Middle frontal gyrus (tissue), 1 donor: Measurements from ENCODE around the gene ENHO.

Experiments
- DNase-seq: peaks from one replicate; pipeline ENCODE4 v3.0.0-alpha.2; 2015; ENCODE audit warnings: low spot score; ENCODE audit errors: extremely low spot score

ENHO gene

DNA sequence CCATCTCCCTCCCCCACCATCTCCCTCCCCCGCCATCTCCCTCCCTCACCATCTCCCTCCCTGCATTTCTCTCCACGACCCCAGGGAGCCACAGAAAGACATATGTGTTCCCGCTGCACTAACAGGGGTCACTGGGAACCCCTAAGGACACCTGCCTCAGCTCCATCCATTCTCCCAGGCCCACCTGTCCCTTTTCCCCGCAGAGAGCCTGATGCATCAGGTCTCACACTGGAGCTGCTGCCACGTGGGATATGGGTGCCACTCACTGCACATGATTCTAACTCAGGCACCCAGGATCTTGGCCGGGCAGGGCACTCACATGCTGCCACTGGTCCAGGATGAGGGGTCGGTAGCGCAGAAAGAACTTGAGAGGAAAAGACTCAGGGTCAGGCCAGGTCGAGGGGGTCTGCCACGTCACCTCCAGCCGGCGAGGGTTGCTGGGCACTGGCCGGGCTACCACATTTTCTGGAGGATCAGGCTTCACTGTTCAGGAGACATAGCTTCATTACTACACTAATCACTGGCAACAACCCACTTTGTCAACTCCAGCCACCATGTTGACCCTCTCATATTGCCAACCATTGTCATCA, 33.2 kb upstream of the ENHO start:
- DNase-seq, result no peak

DNA sequence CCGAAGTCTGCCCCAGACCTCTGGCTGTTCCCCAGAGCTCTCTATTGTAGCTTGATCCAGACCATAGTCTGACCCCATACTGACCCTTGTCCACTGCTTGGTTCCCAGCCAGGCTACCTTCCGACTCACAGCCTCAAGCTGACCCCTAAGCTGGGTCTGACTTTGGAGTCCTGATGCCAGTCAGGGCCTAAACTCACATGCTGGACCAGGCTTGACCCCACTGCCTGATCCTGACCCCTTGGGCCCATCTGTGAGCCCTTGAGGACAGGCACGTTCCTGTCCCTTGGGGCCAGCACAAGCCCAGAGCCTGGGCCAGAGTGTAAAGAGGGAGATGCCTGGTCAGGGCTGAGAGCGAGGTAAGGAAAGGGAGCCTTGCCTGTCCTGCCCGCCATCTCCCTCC, 32.7 kb upstream of the ENHO start:
- DNase-seq, result no peak

- DNase-seq, result no peak
Observed at GRCh38 chr9:34555002-34555348, 32.2 kb upstream of the ENHO start.

GRCh38 chr9:34554211-34555001, 31.6 kb upstream of the ENHO start:
- DNase-seq, result no peak

GRCh38 chr9:34553511-34554021, 30.8 kb upstream of the ENHO start:
- DNase-seq, result no peak

DNA sequence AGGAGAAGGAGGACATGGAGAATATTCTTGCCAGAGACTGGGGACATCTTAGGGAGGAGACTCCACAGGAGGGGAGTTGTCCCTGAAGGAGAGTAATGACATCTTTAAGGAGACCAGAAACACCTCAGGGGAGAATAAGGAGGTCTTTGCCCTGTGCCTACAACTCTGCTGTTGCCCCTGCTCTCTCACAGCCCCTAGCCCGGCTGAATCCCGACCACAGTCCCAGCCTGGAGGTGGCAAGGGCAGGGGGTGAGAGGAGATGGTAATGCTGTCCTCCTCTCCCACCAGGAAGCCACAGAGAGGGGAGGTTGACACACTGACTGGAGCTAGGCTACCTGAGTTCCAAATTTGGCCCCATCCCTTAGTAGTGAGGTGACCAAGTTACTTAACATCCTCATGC, 30.2 kb upstream of the ENHO start:
- DNase-seq, result no peak

DNA sequence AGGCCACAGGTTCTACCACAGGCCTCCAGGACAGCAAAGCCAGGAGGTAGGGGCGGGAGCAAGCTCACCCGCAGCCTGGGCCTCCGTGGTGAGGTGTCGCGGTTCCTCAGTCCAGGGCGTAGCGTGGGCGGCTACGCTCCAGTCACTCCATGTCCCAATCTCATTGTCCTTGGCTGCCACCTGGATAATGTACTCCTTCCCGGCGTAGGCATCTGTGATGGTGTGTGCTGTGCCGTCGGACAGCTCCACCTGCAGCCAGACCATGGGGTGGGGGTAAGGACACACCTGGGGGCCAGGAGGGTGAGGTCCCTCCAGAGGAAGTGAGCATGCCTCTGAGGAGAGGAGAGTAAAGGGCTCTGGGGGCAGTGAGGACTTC, 29.8 kb upstream of the ENHO start:
- DNase-seq, result no peak

DNA sequence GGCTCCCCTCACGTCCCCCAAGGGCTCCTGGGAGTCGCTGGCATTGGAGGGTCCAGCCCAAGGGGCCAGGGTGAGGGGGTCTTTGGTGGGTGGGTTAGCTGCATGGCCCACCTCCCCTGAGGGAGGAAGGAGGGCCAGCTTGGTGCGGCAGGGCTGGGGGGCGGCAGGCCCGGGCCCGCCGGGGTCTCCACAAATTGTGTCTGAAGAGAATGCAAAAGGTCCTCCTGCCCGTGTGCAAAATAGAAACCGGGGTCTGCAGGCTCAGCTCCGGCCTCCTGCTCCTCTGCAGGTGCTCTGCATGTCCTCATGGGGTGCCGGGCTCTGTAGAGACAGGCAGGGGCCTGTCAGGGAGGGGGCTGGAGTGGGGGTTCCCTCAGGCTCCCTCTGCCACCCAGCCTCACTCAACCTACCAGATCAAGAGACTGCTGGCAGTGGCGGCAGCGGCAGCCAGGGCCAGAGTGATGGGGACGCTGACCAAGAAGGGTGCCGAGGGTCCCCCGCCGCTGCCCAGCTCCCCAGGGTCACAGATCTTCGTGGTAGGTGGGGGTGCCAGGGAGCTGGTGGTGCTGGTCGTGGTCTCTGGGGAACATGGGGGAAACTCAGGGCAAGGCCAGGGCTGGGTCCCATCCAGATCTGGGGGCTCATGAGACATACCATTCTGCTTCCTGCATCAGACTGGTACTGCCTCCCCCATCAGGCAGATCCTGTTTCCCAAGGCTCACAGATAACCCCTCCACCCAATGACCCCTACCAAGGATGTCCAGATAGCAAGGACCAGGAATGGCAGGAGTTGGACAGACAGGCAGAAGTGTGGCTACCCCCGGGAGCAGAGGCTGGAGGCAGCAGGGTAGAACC, 29.2 kb upstream of the ENHO start:
- DNase-seq, result no peak

DNA sequence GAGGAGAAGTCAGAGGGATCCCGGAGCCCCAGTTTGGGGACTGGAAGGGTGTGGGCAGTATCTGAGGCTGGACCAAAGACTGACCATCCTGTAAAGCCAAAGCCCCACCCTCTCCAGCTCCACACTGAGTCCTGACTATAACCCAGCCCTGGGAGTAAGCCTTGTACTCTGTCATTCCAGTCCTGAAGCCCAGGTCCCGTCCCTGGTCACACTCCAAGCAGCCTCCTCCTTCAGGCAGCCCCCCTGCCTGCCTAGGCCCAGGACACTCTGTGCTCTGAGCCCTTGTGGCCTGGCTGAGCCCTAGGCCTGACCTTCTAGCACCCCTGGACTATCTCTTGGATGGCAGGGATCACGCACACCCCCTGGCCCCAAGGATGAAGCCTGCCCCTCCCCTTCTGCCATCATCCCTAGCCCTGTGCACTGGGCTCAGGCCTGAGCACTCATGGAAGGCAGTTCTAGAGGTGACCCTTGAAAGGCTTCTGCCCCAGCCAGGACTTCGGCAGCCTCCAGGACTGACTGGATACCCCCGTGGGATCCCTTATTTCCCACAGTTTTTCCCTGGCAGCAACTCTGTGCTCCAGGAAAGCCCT, 28.0 kb upstream of the ENHO start:
- no peak for DNase-seq

DNA sequence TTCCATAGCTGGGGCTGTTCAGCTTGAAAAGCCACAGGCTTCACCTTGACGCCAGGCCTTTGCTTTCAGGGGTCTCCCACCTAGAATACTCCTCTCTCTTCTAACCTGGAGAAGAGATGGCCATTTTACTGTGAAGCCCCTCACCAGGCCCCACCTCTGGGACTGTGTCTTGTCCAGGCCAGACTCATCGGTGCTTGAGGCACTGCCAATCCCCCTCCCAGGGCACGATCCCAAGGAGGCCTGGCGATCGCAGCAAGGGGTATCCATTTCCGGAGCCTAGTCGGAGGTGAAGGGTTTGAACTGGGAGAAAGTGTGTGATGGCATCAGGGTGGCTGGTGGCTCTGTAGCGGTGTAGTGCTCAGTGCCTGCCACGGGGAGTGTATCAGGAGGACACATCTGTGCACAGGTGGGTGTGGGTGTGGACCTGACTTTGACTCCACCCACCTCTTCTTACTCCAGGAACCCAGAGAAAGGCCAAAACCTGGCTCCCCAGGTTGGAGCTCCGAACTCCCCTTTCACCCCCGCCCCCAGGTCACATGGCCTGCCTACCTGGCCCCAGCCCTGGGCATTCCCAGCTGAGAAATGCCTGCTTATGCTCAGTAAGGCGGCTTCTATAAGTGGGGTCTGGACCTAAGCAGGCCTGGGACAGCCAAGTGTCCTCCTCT, 27.4 kb upstream of the ENHO start:
- no peak for DNase-seq

DNA sequence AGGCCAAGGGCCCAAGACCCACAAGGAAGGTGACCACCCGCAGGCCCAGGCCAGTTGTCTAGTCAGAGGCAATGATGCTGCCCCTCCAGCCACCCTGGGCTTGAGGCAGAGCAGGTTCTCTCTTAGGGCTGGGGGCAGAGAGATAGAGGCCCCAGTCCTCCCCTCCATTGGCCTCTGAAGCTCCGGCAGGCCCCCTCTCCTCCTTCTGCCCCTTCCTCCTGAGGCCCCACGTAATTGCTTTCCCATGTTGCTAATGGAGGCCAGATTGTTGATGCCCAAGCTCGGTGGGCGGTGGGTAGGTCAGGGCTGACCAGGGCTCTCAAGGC, 26.6 kb upstream of the ENHO start:
- DNase-seq, result no peak

- DNase-seq, result peak; percentile 49
Observed at GRCh38 chr9:34547960-34548611, 25.3 kb upstream of the ENHO start.

GRCh38 chr9:34546834-34547827, 24.3 kb upstream of the ENHO start:
- DNase-seq, result peak; percentile 12

- DNase-seq, result no peak
Observed at GRCh38 chr9:34546102-34546833, 23.5 kb upstream of the ENHO start.

- DNase-seq, result no peak
Observed at GRCh38 chr9:34545497-34545896, 22.7 kb upstream of the ENHO start.

GRCh38 chr9:34544035-34544434, 21.2 kb upstream of the ENHO start:
- no peak for DNase-seq

DNA sequence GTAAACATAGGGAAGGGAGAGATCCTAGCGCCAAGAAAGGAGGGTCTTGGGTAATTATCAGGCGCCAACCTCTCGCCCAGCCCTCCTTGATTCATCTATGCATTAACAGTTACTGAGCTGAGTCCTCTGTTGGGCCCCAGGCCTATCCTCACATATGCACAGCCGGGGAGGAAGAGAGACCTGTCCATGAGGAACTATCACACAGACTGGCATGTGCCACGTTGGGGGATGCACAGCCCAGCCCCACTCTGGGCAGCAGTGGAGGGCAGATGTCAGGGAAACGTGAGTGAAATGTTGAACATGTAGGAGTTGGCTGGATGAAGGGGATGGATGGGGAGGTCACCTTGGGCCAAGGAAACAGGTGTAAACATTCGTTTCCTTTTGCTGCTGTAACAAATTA, 18.8 kb upstream of the ENHO start:
- DNase-seq, result no peak

GRCh38 chr9:34540827-34541226, 18.0 kb upstream of the ENHO start:
- no peak for DNase-seq

GRCh38 chr9:34536685-34537084, 13.9 kb upstream of the ENHO start:
- DNase-seq, result no peak
